TTC549 (cell line): ENCODE results near the gene MAN2A2.
"Not testable (repeated sequence)": the region's sequence is repeated elsewhere in the genome, so short reads cannot be mapped to it uniquely, and the experiment has no call there.

ENCODE experiments used
- FAIRE-seq: peaks from 2 replicates; lab custom pipeline; 2012; peaks lifted over from hg19 to GRCh38; lab: Jason Lieb, UNC

The MAN2A2 gene

GRCh38 chr15:90871716-90872485 lies 31.2 kb upstream of the MAN2A2 start:
- no peak for FAIRE-seq

GRCh38 chr15:90872486-90873184 lies 30.5 kb upstream of the MAN2A2 start:
- FAIRE-seq, result no peak

- FAIRE-seq, result no peak
Measured at GRCh38 chr15:90873488-90873997, 29.6 kb upstream of the MAN2A2 start.

- FAIRE-seq, result no peak
Measured at GRCh38 chr15:90873998-90874605, 29.0 kb upstream of the MAN2A2 start.

- not testable (repeated sequence) for FAIRE-seq
Measured at GRCh38 chr15:90874986-90875385, 28.1 kb upstream of the MAN2A2 start.

- FAIRE-seq, result no peak
Measured at GRCh38 chr15:90875549-90875981, 27.5 kb upstream of the MAN2A2 start.

- FAIRE-seq, result no peak
Measured at GRCh38 chr15:90876046-90876445, 27.1 kb upstream of the MAN2A2 start.

- no peak for FAIRE-seq
Measured at GRCh38 chr15:90876512-90877170, 26.5 kb upstream of the MAN2A2 start.

DNA sequence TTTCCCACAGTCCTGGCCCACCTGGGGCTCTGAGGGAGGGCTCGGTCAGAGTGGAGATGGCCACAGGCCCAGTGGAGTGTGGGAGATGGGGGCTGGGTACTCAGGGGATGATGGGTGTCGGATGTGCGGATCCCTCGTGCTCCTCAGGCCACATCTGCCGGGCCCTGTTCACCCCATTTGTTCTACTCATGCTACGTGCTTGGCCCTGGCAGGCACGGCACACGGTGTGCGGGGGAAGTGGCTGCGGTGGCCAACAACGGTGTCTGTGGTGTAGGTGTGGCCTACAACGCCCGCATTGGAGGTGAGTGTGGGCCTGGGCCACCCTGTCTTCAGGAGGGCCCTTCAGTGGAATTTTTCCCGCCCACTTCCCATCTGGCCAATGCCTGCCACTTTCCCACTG lies 25.8 kb upstream of the MAN2A2 start:
- FAIRE-seq, result no peak

- no peak for FAIRE-seq
Measured at GRCh38 chr15:90877996-90878395, 25.1 kb upstream of the MAN2A2 start.

- no peak for FAIRE-seq
Measured at GRCh38 chr15:90878660-90879059, 24.4 kb upstream of the MAN2A2 start.

- FAIRE-seq, result no peak
Measured at GRCh38 chr15:90879730-90880366, 23.3 kb upstream of the MAN2A2 start.

DNA sequence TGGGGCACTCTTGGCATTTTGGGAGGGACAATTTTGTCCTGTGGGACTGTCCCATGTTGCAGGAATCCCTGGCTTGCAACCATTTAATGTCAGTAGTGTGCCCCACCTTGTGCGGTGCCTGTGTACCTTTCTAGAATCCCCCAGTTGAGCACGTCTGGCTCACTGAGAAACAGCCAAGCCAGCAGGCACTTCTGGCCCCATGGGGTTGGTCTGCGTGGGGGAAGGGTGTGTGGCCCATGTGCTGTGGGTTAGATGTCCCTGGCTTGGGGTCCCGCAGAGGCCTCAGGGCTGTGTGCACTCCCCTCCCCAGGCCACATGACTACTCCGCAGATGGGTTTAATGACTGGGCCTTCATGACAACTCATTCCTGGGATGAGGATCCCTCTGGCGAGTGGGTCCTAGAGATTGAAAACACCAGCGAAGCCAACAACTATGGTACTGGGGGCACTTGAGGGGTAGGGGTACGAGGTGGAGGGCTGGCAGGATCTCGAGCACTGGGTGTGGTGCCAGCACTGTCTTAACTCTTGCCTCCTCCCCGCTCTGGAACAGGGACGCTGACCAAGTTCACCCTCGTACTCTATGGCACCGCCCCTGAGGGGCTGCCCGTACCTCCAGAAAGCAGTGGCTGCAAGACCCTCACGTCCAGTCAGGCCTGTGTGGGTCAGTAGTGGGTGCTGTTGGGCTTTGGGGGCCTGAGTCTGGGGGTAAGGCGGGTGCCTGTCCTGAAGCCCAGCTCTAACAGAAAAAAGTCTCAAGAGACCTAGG lies 22.5 kb upstream of the MAN2A2 start:
- no peak for FAIRE-seq

DNA sequence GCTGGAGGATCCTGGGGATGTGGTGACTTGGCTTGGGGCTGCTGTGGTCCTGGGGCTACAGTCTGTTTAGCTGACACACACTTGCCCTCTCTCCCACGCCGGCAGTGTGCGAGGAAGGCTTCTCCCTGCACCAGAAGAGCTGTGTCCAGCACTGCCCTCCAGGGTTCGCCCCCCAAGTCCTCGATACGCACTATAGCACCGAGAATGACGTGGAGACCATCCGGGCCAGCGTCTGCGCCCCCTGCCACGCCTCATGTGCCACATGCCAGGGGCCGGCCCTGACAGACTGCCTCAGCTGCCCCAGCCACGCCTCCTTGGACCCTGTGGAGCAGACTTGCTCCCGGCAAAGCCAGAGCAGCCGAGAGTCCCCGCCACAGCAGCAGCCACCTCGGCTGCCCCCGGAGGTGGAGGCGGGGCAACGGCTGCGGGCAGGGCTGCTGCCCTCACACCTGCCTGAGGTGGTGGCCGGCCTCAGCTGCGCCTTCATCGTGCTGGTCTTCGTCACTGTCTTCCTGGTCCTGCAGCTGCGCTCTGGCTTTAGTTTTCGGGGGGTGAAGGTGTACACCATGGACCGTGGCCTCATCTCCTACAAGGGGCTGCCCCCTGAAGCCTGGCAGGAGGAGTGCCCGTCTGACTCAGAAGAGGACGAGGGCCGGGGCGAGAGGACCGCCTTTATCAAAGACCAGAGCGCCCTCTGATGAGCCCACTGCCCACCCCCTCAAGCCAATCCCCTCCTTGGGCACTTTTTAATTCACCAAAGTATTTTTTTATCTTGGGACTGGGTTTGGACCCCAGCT lies 21.7 kb upstream of the MAN2A2 start:
- no peak for FAIRE-seq

- no peak for FAIRE-seq
Measured at GRCh38 chr15:90881978-90882721, 21.0 kb upstream of the MAN2A2 start.

- FAIRE-seq, result no peak
Measured at GRCh38 chr15:90882781-90883525, 20.1 kb upstream of the MAN2A2 start.

- no peak for FAIRE-seq
Measured at GRCh38 chr15:90883526-90883975, 19.6 kb upstream of the MAN2A2 start.

DNA sequence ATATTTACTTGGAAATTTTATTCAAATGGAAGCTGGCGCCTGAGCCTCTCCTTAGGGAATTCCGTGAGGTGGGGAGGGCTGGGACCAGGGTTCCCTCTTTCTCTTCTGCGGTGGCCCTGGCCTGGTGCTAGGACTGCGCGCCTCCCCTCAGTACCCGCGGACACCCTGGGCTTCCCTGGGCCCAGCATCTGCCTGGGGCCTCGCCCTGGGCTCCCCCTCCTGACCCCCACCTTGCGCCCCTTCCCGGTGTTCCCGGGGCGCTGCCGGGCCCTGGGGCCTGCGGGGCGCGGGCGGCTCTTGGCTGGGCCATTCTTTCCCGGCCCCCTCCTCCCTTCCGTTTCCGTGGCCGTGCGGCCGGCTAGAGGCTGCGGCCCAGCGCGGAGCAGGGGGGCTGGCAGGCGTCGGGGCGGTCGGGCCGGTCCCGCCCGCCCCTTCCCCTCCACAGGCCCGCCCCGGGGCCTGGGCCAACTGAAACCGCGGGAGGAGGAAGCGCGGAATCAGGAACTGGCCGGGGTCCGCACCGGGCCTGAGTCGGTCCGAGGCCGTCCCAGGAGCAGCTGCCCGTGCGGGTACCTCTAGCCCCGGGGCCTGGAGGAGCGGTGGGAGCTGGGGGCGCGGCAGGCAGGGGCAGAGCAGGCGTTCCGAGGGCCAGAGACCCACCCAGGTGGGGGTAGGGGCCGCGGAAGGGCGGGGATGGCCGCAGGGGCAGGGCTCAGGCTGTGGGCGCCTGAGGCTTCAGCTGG lies 19.0 kb upstream of the MAN2A2 start, which contains the start of gene FES:
Gene FES, plus strand, starts transcription at position 529 of the 743 bp plus-strand sequence. CDS start 542 bp downstream, outside the sequence.
- FAIRE-seq, result no peak
